HT1080 (cell line): ENCODE measurements around the gene GPX6. TPM values are rescaled to one million over a fixed set of nuclear protein-coding genes. Genes with fewer than 3 reads are reported as not detected.
"Not testable (repeated sequence)": the region's sequence is repeated elsewhere in the genome, so short reads cannot be mapped to it uniquely, and the experiment has no call there.

Experiments
- DNase-seq: peaks from one replicate; pipeline ENCODE4 v3.0.0-alpha.2; 2015; ENCODE audit warnings: low read depth
- total RNA-seq: library from RNA; depleted of rRNA; stranded (reverse); fragments of >200 nt; shearing (Covaris generic); gene quantifications from 2 replicates; pipeline ENCODE4 v1.2.3, GENCODE V29; 2014

GPX6 gene
- total RNA-seq, 1 experiment from 2014 or later: not detected

DNA sequence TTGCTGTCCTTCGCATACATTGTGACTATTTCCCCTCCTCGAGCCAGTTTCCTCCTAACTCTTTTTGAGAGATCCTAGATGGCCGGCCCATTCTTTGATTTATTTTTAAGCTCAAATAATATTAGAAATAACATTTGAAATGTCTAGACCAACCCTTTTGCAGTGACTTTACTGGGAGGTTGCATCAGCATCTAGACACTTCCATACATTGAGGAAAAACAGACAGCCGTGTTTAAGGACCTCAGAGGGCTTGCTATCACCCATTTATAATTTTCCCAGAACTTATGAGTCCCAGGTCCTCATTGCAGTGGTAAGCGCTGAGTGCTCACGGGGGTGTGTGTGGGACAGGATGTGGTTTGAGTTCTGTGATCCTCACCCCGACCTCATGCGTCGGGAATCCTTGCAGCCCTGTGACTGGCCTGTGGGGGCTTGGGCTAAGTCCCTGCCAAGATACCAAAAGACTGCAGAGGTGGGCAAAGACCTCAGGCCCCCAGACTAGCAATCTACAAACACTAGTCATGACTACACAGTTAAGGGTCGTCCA lies 10.0 kb upstream of the GPX6 start, which contains the start of gene GPX5:
Gene GPX5, plus strand, starts transcription at position 386 of the 544 bp plus-strand sequence. Its CDS starts 133 bp downstream, at position 519.
- DNase-seq: peak; percentile 50

GRCh38 chr6:28523241-28523622 lies 7.6 kb upstream of the GPX6 start:
- no peak for DNase-seq

DNA sequence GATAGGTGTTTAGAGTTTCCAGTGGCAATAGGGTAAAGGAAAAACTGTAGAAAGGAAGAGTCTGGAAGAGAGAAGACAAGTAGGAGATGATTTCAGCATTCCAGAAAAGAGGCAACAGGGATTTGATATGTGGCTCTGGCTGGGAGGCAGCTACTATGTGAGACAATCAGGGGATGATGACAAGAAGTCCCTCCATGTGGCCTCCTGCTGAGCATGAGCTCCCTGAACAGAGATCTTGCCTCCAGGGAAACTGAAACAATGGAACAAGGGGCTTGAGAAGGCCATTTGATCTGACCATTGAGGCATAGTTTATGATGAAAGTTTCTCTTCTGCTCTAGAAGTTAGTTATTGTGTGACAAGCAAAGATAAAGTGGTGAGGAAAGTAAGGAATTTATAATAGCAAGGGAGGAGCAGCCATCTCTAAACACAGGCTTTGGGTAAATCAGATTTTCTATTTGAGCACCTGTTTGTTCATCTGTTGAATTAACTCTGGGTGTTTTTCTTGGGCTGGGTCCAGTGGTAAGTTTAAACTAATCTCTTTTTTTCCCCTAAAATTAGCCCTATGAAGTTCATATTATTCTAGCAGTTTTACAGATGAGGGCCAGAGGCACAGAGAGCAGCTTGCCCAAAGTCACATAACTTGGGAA lies 7.1 kb upstream of the GPX6 start:
- no peak for DNase-seq

- no peak for DNase-seq
Measured at GRCh38 chr6:28517964-28518363, 2.4 kb upstream of the GPX6 start.

DNA sequence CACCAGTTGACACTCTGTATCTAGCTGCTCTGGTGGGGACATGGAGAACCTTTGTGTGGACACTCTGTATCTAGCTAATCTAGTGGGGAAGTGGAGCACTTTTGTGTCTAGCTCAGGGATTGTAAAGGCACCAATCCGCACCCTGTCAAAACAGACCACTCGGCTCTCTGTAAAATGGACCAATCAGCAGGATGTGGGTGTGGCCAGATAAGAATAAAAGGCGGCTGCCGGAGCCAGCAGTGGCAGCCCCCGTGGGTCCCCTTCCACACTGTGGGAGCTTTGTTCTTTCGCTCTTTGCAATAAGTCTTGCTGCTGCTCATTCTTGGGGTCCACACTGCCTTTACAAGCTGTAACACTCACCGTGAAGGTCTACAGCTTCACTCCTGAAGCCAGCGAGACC lies 3.2 kb downstream of the GPX6 start:
- peak; percentile 41 for DNase-seq

- DNase-seq: no peak
Measured at GRCh38 chr6:28511628-28512300, 3.8 kb downstream of the GPX6 start.

GRCh38 chr6:28506807-28507475 lies 8.7 kb downstream of the GPX6 start:
- DNase-seq: no peak

- no peak for DNase-seq
Measured at GRCh38 chr6:28505733-28506132, 9.9 kb downstream of the GPX6 start.

GRCh38 chr6:28502709-28503305 lies 12.8 kb downstream of the GPX6 start:
- DNase-seq: not testable (repeated sequence)

- not testable (repeated sequence) for DNase-seq
Measured at GRCh38 chr6:28502136-28502535, 13.5 kb downstream of the GPX6 start.

DNA sequence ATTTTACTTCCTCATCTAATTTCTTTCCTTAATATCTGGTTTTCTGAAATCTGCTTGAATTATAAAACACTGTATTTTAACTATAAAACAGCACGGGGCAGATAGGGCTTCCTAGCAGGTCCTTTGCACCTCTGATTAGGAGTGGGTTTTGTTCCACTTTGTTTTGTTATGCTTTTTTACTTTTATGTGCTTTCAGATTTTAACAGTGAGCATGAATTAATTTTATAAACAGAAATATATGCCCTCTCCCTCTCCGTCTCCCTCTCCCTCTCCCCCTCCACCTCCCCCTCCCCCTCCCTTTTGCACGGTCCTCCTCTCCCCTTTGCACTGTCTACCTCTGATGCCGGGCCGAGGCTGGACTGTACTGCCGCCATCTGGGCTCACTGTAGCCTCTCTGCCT lies 14.3 kb downstream of the GPX6 start:
- DNase-seq: no peak

DNA sequence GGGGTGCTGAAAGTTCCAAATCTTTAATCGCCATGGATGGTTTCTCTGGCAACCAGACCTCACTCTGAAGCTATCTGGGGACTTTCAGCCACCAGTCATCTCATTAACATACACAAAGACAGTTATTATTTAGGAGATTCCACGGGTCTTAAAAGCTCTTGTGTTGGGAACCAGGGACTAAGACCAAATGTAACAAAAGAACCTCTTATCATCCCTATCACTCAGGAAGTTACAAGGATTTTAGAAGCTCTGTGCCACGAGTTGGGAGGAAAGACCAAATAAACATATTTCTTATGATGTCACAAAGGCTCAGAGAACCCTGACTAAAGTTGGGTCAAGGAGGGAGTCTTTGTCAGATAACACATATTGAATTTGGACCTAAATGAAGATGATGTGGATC lies 17.7 kb downstream of the GPX6 start:
- DNase-seq: no peak

- DNase-seq: no peak
Measured at GRCh38 chr6:28497306-28497705, 18.3 kb downstream of the GPX6 start.

DNA sequence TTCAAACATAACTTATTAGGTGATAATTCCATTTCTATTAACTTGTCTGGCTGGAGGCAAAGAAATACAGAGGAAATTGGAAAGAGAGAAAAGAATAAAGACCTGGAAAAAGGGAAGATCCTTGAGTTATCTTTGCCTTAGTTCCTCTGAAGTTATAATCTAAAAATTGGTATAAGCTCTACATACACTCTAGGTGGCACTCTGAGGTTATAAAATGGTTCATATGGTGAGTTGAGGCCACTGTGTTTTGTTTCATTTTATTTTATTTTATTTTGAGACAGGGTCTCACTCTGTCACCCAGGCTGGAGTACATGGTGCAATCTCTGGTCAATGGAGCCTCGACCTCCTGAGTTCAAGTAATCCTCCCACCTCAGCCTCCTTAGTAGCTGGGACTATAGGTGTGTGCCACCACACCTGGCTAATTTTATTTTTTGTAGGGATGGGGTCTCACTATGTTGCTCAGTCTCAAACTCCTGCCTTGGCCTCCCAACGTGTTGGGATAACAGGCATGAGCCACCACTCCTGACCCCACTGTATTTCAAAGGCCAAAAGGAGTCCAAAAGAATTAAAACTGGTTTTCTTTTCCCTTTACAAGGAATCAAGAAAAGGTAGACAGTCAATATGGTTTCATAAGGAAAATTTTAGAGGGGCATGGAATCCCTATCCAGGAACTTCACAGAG lies 19.4 kb downstream of the GPX6 start:
- no peak for DNase-seq

DNA sequence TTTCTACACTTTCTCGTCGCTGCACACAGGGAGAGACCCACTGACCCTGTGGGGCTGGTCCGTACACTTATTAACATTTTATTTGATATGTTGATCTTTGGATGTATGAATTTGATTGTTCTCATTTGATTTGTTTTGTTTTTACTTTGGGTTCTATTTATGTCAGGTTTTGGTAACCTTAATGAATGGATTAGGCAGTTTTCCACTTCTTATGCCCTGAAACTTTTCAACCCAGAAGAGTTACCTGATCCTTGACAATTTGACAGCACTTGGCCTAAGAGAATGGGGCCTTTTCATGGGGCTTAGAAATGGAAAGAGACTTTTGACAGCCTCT lies 23.6 kb downstream of the GPX6 start:
- DNase-seq: no peak

GRCh38 chr6:28490205-28490890 lies 25.2 kb downstream of the GPX6 start:
- DNase-seq: no peak

DNA sequence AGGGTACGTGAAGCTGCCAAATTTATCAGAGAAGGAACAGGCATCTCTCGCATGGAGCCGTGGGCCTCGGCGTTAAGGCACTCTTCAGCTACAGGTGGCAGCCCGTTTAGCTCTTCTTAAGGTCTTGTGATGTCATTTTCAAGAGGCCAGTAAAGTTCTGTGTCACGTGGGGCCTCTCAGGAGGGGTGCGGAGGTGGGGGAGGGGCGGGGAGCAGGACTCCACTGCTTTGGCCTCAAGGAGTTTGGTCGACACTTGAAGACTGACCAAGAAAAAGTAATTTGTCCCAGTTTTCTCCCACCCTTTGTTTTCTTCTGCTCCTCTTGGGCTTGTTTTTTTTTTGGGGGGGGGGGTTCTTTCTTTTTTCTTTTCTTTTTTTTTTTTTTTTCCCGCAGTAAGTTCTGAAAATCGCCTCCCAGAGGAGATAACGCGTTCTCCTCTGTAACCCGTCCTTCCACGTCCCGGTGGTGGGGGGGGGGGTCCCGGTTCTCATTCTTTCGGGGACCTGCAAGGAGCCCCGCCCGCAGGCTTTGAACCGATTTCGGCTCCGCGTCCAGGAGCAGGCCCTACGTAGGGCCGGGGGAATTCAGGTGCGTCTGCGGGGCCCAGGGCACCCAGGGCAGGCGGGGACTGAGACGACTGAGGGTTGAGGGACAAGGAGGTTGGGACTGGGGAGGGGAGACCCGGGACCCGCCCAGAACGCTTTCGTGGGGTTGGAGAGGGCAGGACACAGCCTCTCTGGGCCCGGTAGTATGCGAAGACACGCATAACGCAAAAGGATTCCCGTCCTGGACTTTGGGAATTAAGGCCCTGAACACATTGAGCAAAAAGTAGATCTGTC lies 26.0 kb downstream of the GPX6 start:
- peak; percentile 66 for DNase-seq

GRCh38 chr6:28488916-28489365 lies 26.7 kb downstream of the GPX6 start:
- DNase-seq: peak; percentile 78

- no peak for DNase-seq
Measured at GRCh38 chr6:28486988-28487742, 28.4 kb downstream of the GPX6 start.
